MCF 10A (cell line): ENCODE results near the gene NAXE. TPM values are rescaled to one million over a fixed set of nuclear protein-coding genes. Genes with fewer than 3 reads are reported as not detected.
A peak's percentile ranks its signal among the peaks of the same experiment; 100 is the strongest.

ENCODE experiments used
- BruUV-seq: library from RNA; stranded (reverse); fragments of 400-500 nt; replicated peaks from 2 replicates; lab custom pipeline; 2021; lab: Mats Ljungman, UMichigan
- CTCF ChIA-PET: fragments of 300-600 bp; sonication (Branson Sonifier 250); formaldehyde crosslinking; extraction: SDS; loops from one replicate; lab custom pipeline; 2021; ENCODE audit warnings: antibody characterized with exemption, inconsistent platforms; lab: Yijun Ruan, JAX
- POLR2A ChIA-PET: fragments of 300-600, 350-650 bp; sonication (Branson Sonifier 250); formaldehyde crosslinking; extraction: SDS; loops from one replicate; lab custom pipeline; 2020; ENCODE audit warnings: antibody characterized with exemption, inconsistent platforms; lab: Yijun Ruan, JAX
- DNase-seq: peaks from one replicate; pipeline ENCODE4 v3.0.0-alpha.2; 2018; ENCODE audit not compliant: unreplicated experiment
- H3K27ac Mint-ChIP-seq: one replicate; pipeline ENCODE4 v1.8.0; 2022; ENCODE audit warnings: mild to moderate bottlenecking, low read depth, mixed read lengths; ENCODE audit not compliant: unreplicated experiment
- H3K27me3 Mint-ChIP-seq: one replicate; pipeline ENCODE4 v1.8.0; 2022; ENCODE audit warnings: mixed read lengths; ENCODE audit not compliant: insufficient read depth, unreplicated experiment
- H3K36me3 Mint-ChIP-seq: one replicate; pipeline ENCODE4 v1.8.0; 2022; ENCODE audit warnings: mild to moderate bottlenecking, moderate library complexity, mixed read lengths; ENCODE audit not compliant: insufficient read depth, unreplicated experiment
- H3K4me1 Mint-ChIP-seq: one replicate; pipeline ENCODE4 v1.8.0; 2022; ENCODE audit warnings: mixed read lengths; ENCODE audit not compliant: insufficient read depth, unreplicated experiment
- H3K4me3 Mint-ChIP-seq: one replicate; pipeline ENCODE4 v1.8.0; 2022; ENCODE audit warnings: mild to moderate bottlenecking, moderate library complexity, mixed read lengths; ENCODE audit not compliant: unreplicated experiment
- H3K9me3 Mint-ChIP-seq: one replicate; pipeline ENCODE4 v1.8.0; 2022; ENCODE audit warnings: mixed read lengths; ENCODE audit not compliant: unreplicated experiment
- CTCF ChIP-seq: fragments of 200-600 bp; IDR thresholded peaks from one replicate; pipeline ENCODE4 v1.8.0; 2022; ENCODE audit warnings: antibody characterized with exemption, mild to moderate bottlenecking; ENCODE audit not compliant: unreplicated experiment
- intact Hi-C: fragments of 100-400 bp; cut with micrococcal nuclease; formaldehyde crosslinking; loops from 2 replicates; pipeline ENCODE4 v1.14.1; 2022
- total RNA-seq: library from RNA; stranded (reverse); gene quantifications from 2 replicates; pipeline ENCODE4 v1.2.3, GENCODE V29; 2022

The NAXE gene
- total RNA-seq, 1 experiment from 2014 or later: 155 TPM

GRCh38 chr1:156624814-156625435 lies 33.3 kb downstream of the NAXE start:
- no peak for TF ChIP-seq CTCF
- ChIA-PET CTCF (interaction anchor here (0.5 to 20.9 kb wide), 30 partner anchors 10 to 282 kb away, joined by 3 to 396 read pairs (median 4); partner anchors contain the start of genes METTL25B and NES), POLR2A (interaction anchor here (0.7 to 1.2 kb wide), 4 partner anchors 15 to 196 kb away, joined by 3 to 4 read pairs (median 3); no protein-coding TSS in a partner anchor)
- Mint-ChIP-seq H3K4me1 (peaks cover 12% of the 10 kb centered on the region), H3K4me3 (peak overlapping the region; percentile 56), H3K36me3 (no peaks in the 10 kb centered on the region), H3K27me3 (peaks cover 65% of the 10 kb centered on the region), H3K27ac (no peak overlapping the region), H3K9me3 (no peaks in the 10 kb centered on the region)
- DNase-seq: no peak
- intact Hi-C loops: no loop called here
- BruUV-seq: no TSS peak

- TF ChIP-seq CTCF: peak; percentile 91
- H3K4me3 Mint-ChIP-seq: peak overlapping the region; percentile 35
- H3K36me3 Mint-ChIP-seq: no peaks in the 10 kb centered on the region
- BruUV-seq: no TSS peak
- POLR2A ChIA-PET: interaction anchor here (0.6 kb wide), 1 partner anchor 288 kb away, joined by 3 read pairs; no protein-coding TSS in a partner anchor
- CTCF ChIA-PET: interaction anchor here (0.5 to 20.9 kb wide), 20 partner anchors 12 to 283 kb away, joined by 3 to 396 read pairs (median 6); partner anchors contain the start of genes METTL25B and NES
- H3K27me3 Mint-ChIP-seq: peaks cover 61% of the 10 kb centered on the region
- H3K9me3 Mint-ChIP-seq: no peaks in the 10 kb centered on the region
- peak; percentile 61 for DNase-seq
- H3K4me1 Mint-ChIP-seq: peaks cover 12% of the 10 kb centered on the region
- no peak overlapping the region for H3K27ac Mint-ChIP-seq
- intact Hi-C loops: loop anchor here (1.0 kb wide), 1 partner anchor 53 kb away; no protein-coding TSS in a partner anchor
Observed at GRCh38 chr1:156625436-156626078, 34.0 kb downstream of the NAXE start.

GRCh38 chr1:156626079-156626438 lies 34.5 kb downstream of the NAXE start:
- POLR2A ChIA-PET: interaction anchor here (0.6 kb wide), 1 partner anchor 288 kb away, joined by 3 read pairs; no protein-coding TSS in a partner anchor
- no peak overlapping the region for H3K27ac Mint-ChIP-seq
- intact Hi-C loops: loop anchor here (1.0 kb wide), 1 partner anchor 52 kb away; no protein-coding TSS in a partner anchor
- peaks cover 61% of the 10 kb centered on the region for H3K27me3 Mint-ChIP-seq
- no peaks in the 10 kb centered on the region for H3K9me3 Mint-ChIP-seq
- no peaks in the 10 kb centered on the region for H3K36me3 Mint-ChIP-seq
- peak overlapping the region; percentile 35 for H3K4me3 Mint-ChIP-seq
- H3K4me1 Mint-ChIP-seq: peaks cover 12% of the 10 kb centered on the region
- no peak for TF ChIP-seq CTCF
- BruUV-seq: no TSS peak
- DNase-seq: no peak
- CTCF ChIA-PET: interaction anchor here (0.6 to 20.9 kb wide), 27 partner anchors 8 to 248 kb away, joined by 3 to 396 read pairs (median 5); partner anchors contain the start of genes HAPLN2, METTL25B, NAXE and NES
